ENCODE measurements around the gene MSANTD1.

The MSANTD1 gene

DNA sequence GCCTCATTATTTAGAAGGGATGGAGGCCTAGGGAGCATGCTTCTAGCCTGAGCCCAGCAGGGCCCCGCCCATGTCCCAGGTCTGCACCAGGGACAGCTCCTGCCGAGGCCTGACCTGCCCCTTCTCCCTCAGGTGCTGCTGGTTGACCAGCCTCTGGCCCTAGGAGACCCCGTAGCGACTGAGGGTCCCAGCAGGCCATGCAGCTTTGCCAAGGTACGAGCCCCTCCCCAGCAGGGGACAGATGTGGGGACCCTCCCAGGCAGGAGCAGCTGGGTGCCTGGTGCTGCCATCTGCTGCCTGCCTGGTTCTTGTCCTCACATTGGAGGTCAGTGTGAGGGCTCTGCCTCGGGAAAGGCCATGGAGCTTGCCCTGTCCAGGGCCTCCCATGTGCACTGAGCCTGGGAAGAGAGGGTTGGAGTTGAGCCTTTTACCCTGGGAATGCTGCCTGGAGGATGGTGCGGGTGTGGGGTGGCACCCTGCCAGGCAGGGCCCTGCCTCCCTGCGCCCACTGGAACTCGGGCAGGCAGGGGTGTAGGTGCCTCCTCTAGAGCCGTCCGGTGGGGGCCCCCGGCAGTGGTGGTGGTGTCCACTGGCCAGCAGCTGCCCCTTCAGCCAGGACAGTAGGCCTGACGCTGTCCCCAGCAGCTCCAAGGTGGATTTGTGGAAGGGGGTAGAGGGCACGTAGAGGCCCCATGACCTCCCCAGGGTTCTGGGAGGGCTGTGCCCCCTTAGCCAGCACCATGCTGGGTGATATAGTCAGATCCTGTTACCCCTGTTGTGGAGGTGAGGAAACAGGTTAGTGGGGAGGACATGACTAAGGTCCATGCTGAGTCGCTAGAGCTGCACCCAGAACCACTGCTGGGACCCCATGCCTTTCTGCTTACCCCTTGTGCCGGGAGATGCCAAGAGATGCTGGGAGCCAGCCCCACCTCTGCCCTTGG, 2.2 kb upstream of the MSANTD1 start:
- no peaks in the 10 kb centered on the region for H3K9me3 ChIP-seq (ENCODE audit: control insufficient read depth, insufficient read depth, low read length)
- no peaks in the 10 kb centered on the region for H3K79me2 ChIP-seq (ENCODE audit: control insufficient read depth, low read length)
- no peak for TF ChIP-seq EZH2phosphoT487 (IDR thresholded peaks at IDR 0.05; ENCODE audit: borderline replicate concordance, low read length)
- TF ChIP-seq, protein P1, sequence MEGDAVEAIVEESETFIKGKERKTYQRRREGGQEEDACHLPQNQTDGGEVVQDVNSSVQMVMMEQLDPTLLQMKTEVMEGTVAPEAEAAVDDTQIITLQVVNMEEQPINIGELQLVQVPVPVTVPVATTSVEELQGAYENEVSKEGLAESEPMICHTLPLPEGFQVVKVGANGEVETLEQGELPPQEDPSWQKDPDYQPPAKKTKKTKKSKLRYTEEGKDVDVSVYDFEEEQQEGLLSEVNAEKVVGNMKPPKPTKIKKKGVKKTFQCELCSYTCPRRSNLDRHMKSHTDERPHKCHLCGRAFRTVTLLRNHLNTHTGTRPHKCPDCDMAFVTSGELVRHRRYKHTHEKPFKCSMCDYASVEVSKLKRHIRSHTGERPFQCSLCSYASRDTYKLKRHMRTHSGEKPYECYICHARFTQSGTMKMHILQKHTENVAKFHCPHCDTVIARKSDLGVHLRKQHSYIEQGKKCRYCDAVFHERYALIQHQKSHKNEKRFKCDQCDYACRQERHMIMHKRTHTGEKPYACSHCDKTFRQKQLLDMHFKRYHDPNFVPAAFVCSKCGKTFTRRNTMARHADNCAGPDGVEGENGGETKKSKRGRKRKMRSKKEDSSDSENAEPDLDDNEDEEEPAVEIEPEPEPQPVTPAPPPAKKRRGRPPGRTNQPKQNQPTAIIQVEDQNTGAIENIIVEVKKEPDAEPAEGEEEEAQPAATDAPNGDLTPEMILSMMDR (IDR thresholded peaks at IDR 0.05; ENCODE audit: low read depth, low read length, poor library complexity, severe bottlenecking): peak; percentile 14
- H3K27ac ChIP-seq (ENCODE audit: low read depth, low read length): no peak overlapping the region
- H3F3A ChIP-seq (ENCODE audit: control insufficient read depth, insufficient read depth): no peaks in the 10 kb centered on the region
- H3K27me3 ChIP-seq (ENCODE audit: control insufficient read depth, low read length): no peaks in the 10 kb centered on the region
- H3K4me1 ChIP-seq (ENCODE audit: control insufficient read depth, low read length): 0 out of 2 replicates have a peak, but pooled peaks cover 3% of the 10 kb centered on the region
- H3K36me3 ChIP-seq (ENCODE audit: control insufficient read depth, low read length): peaks cover 6% of the 10 kb centered on the region; the same call in 1 of the 2 replicates
- H3K9me2 ChIP-seq (replicated peaks; ENCODE audit: control insufficient read depth, low read length): no peaks in the 10 kb centered on the region
- H4K20me1 ChIP-seq (ENCODE audit: control insufficient read depth, insufficient read depth, low read depth, low read length): no peaks in the 10 kb centered on the region
- H3K4me3 ChIP-seq (ENCODE audit: low read length): no peak overlapping the region
- no peak overlapping the region for H3K4me2 ChIP-seq (ENCODE audit: low read length)

GRCh38 chr4:3247399-3248177, 1.4 kb upstream of the MSANTD1 start:
- H3K36me3 ChIP-seq (ENCODE audit: control insufficient read depth, low read length): peaks cover 3% of the 10 kb centered on the region; the same call in 1 of the 2 replicates
- no peak for TF ChIP-seq EZH2phosphoT487 (IDR thresholded peaks at IDR 0.05; ENCODE audit: borderline replicate concordance, low read length)
- TF ChIP-seq, protein P1 (IDR thresholded peaks at IDR 0.05; ENCODE audit: low read depth, low read length, poor library complexity, severe bottlenecking): no peak
- H3K4me1 ChIP-seq (ENCODE audit: control insufficient read depth, low read length): 0 out of 2 replicates have a peak, but pooled peaks cover 3% of the 10 kb centered on the region
- H3K4me2 ChIP-seq (ENCODE audit: low read length): no peak overlapping the region
- no peaks in the 10 kb centered on the region for H3K9me2 ChIP-seq (replicated peaks; ENCODE audit: control insufficient read depth, low read length)
- no peaks in the 10 kb centered on the region for H3K9me3 ChIP-seq (ENCODE audit: control insufficient read depth, insufficient read depth, low read length)
- H3K27ac ChIP-seq (ENCODE audit: low read depth, low read length): no peak overlapping the region
- H3K79me2 ChIP-seq (ENCODE audit: control insufficient read depth, low read length): no peaks in the 10 kb centered on the region
- H3K4me3 ChIP-seq (ENCODE audit: low read length): no peak overlapping the region
- H4K20me1 ChIP-seq (ENCODE audit: control insufficient read depth, insufficient read depth, low read depth, low read length): no peaks in the 10 kb centered on the region
- no peaks in the 10 kb centered on the region for H3F3A ChIP-seq (ENCODE audit: control insufficient read depth, insufficient read depth)
- H3K27me3 ChIP-seq (ENCODE audit: control insufficient read depth, low read length): no peaks in the 10 kb centered on the region

GRCh38 chr4:3248178-3248480, 830 bp upstream of the MSANTD1 start:
- peaks cover under 1% of the 10 kb centered on the region; the same call in 1 of the 2 replicates for H3K36me3 ChIP-seq (ENCODE audit: control insufficient read depth, low read length)
- H3K4me3 ChIP-seq (ENCODE audit: low read length): no peak overlapping the region
- H3K4me1 ChIP-seq (ENCODE audit: control insufficient read depth, low read length): no peaks in the 10 kb centered on the region
- H3F3A ChIP-seq (ENCODE audit: control insufficient read depth, insufficient read depth): no peaks in the 10 kb centered on the region
- no peaks in the 10 kb centered on the region for H3K9me3 ChIP-seq (ENCODE audit: control insufficient read depth, insufficient read depth, low read length)
- TF ChIP-seq, protein P1 (IDR thresholded peaks at IDR 0.05; ENCODE audit: low read depth, low read length, poor library complexity, severe bottlenecking): no peak
- no peak for TF ChIP-seq EZH2phosphoT487 (IDR thresholded peaks at IDR 0.05; ENCODE audit: borderline replicate concordance, low read length)
- no peaks in the 10 kb centered on the region for H3K27me3 ChIP-seq (ENCODE audit: control insufficient read depth, low read length)
- H3K79me2 ChIP-seq (ENCODE audit: control insufficient read depth, low read length): no peaks in the 10 kb centered on the region
- no peaks in the 10 kb centered on the region for H4K20me1 ChIP-seq (ENCODE audit: control insufficient read depth, insufficient read depth, low read depth, low read length)
- H3K9me2 ChIP-seq (replicated peaks; ENCODE audit: control insufficient read depth, low read length): no peaks in the 10 kb centered on the region
- no peak overlapping the region for H3K4me2 ChIP-seq (ENCODE audit: low read length)
- H3K27ac ChIP-seq (ENCODE audit: low read depth, low read length): no peak overlapping the region
